Stimulated activated naive CD8-positive, alpha-beta T cell treated with anti-CD3 and anti-CD28 coated beads, Interleukin-15, Interleukin-2, amounts not matched to agents 100 ng/mL and 50 ng/mL, for 24 hours (primary cell): ENCODE measurements around the gene C2orf81.

Experiments used
- H3K27ac Mint-ChIP-seq: one replicate; pipeline ENCODE4 v1.8.0; 2021; ENCODE audit warnings: mild to moderate bottlenecking, mixed read lengths
- H3K27me3 Mint-ChIP-seq: one replicate; pipeline ENCODE4 v1.8.0; 2021; ENCODE audit warnings: mixed read lengths
- H3K36me3 Mint-ChIP-seq: one replicate; pipeline ENCODE4 v1.8.0; 2021; ENCODE audit warnings: low read depth, mixed read lengths
- H3K4me1 Mint-ChIP-seq: one replicate; pipeline ENCODE4 v1.8.0; 2021; ENCODE audit warnings: low read depth, mixed read lengths
- H3K4me3 Mint-ChIP-seq: one replicate; pipeline ENCODE4 v1.8.0; 2021; ENCODE audit warnings: mild to moderate bottlenecking, mixed read lengths
- H3K9me3 Mint-ChIP-seq: one replicate; pipeline ENCODE4 v1.8.0; 2021; ENCODE audit warnings: mixed read lengths

C2orf81 gene

GRCh38 chr2:74372674-74373073 lies 48.7 kb downstream of the C2orf81 start:
- Mint-ChIP-seq H3K4me1 (no peaks in the 10 kb centered on the region), H3K4me3 (no peak overlapping the region), H3K36me3 (peaks cover 42% of the 10 kb centered on the region), H3K27me3 (no peaks in the 10 kb centered on the region), H3K9me3 (no peaks in the 10 kb centered on the region), H3K27ac (no peak overlapping the region)

GRCh38 chr2:74371421-74371820 lies 50.0 kb downstream of the C2orf81 start:
- Mint-ChIP-seq H3K27ac (no peak overlapping the region), H3K4me1 (no peaks in the 10 kb centered on the region), H3K4me3 (no peak overlapping the region), H3K36me3 (peaks cover 50% of the 10 kb centered on the region), H3K9me3 (no peaks in the 10 kb centered on the region), H3K27me3 (no peaks in the 10 kb centered on the region)

- H3K4me3 Mint-ChIP-seq = no peak overlapping the region
- H3K9me3 Mint-ChIP-seq = no peaks in the 10 kb centered on the region
- no peak overlapping the region for H3K27ac Mint-ChIP-seq
- H3K27me3 Mint-ChIP-seq = no peaks in the 10 kb centered on the region
- no peaks in the 10 kb centered on the region for H3K4me1 Mint-ChIP-seq
- H3K36me3 Mint-ChIP-seq = peaks cover 56% of the 10 kb centered on the region
Observed at GRCh38 chr2:74369976-74370375, 51.4 kb downstream of the C2orf81 start.

- Mint-ChIP-seq H3K4me3 (no peak overlapping the region), H3K27me3 (no peaks in the 10 kb centered on the region), H3K9me3 (no peaks in the 10 kb centered on the region), H3K27ac (no peak overlapping the region), H3K4me1 (no peaks in the 10 kb centered on the region), H3K36me3 (peaks cover 62% of the 10 kb centered on the region)
Observed at GRCh38 chr2:74368499-74368898, 52.9 kb downstream of the C2orf81 start.

- peaks cover 67% of the 10 kb centered on the region for H3K36me3 Mint-ChIP-seq
- H3K9me3 Mint-ChIP-seq = no peaks in the 10 kb centered on the region
- no peak overlapping the region for H3K4me3 Mint-ChIP-seq
- H3K27me3 Mint-ChIP-seq = no peaks in the 10 kb centered on the region
- no peak overlapping the region for H3K27ac Mint-ChIP-seq
- no peaks in the 10 kb centered on the region for H3K4me1 Mint-ChIP-seq
Observed at GRCh38 chr2:74367789-74368188, 53.6 kb downstream of the C2orf81 start.

GRCh38 chr2:74366036-74366435 lies 55.4 kb downstream of the C2orf81 start:
- Mint-ChIP-seq H3K9me3 (no peaks in the 10 kb centered on the region), H3K4me1 (no peaks in the 10 kb centered on the region), H3K27ac (no peak overlapping the region), H3K4me3 (no peak overlapping the region), H3K36me3 (peaks cover 68% of the 10 kb centered on the region), H3K27me3 (no peaks in the 10 kb centered on the region)

- no peak overlapping the region for H3K27ac Mint-ChIP-seq
- no peaks in the 10 kb centered on the region for H3K4me1 Mint-ChIP-seq
- no peaks in the 10 kb centered on the region for H3K9me3 Mint-ChIP-seq
- no peak overlapping the region for H3K4me3 Mint-ChIP-seq
- no peaks in the 10 kb centered on the region for H3K27me3 Mint-ChIP-seq
- peaks cover 63% of the 10 kb centered on the region for H3K36me3 Mint-ChIP-seq
Observed at GRCh38 chr2:74364533-74365505, 56.6 kb downstream of the C2orf81 start.
